Activated CD4-positive, alpha-beta memory T cell treated with anti-CD3 and anti-CD28 coated beads, Interleukin-2, amount 10 ng/mL, durations not matched to agents 7 days and 5 days (primary cell): ENCODE results near the gene CCKAR. TPM values are rescaled to one million over a fixed set of nuclear protein-coding genes. Genes with fewer than 3 reads are reported as not detected.

Source experiments
- CTCF ChIA-PET: fragments of 350-600 bp; sonication (Branson Sonifier 250); formaldehyde crosslinking; loops from one replicate; lab custom pipeline; 2021; ENCODE audit warnings: antibody characterized with exemption, inconsistent platforms; lab: Charles Lee
- POLR2A ChIA-PET: fragments of 350-600 bp; sonication (Branson Sonifier 250); formaldehyde crosslinking; loops from one replicate; lab custom pipeline; 2021; ENCODE audit warnings: antibody characterized with exemption; lab: Charles Lee
- DNase-seq: peaks from one replicate; pipeline ENCODE4 v3.0.0-alpha.2; 2020
- H3K27ac Mint-ChIP-seq: one replicate; pipeline ENCODE4 v1.8.0; 2021; ENCODE audit warnings: mild to moderate bottlenecking, mixed read lengths
- H3K27me3 Mint-ChIP-seq: one replicate; pipeline ENCODE4 v1.8.0; 2021; ENCODE audit warnings: mixed read lengths
- H3K36me3 Mint-ChIP-seq: one replicate; pipeline ENCODE4 v1.8.0; 2021; ENCODE audit warnings: low read depth, mixed read lengths
- H3K4me1 Mint-ChIP-seq: one replicate; pipeline ENCODE4 v1.8.0; 2021; ENCODE audit warnings: mixed read lengths
- H3K4me3 Mint-ChIP-seq: one replicate; pipeline ENCODE4 v1.8.0; 2021; ENCODE audit warnings: mild to moderate bottlenecking, mixed read lengths
- H3K9me3 Mint-ChIP-seq: one replicate; pipeline ENCODE4 v1.8.0; 2021; ENCODE audit warnings: mixed read lengths
- total RNA-seq, 2 experiments: library from RNA; stranded (reverse); gene quantifications; one replicate each; pipeline ENCODE4 v1.2.3, GENCODE V29; 2021

The CCKAR gene
- total RNA-seq, 2 experiments from 2014 or later, result not detected

- ChIA-PET CTCF (no interaction called here), POLR2A (no interaction called here)
- no peaks in the 10 kb centered on the region for H3K4me1 Mint-ChIP-seq
- H3K36me3 Mint-ChIP-seq, result peaks cover 20% of the 10 kb centered on the region
- DNase-seq, result no peak
- no peak overlapping the region for H3K4me3 Mint-ChIP-seq
- no peak overlapping the region for H3K27ac Mint-ChIP-seq
- H3K27me3 Mint-ChIP-seq, result no peaks in the 10 kb centered on the region
- no peaks in the 10 kb centered on the region for H3K9me3 Mint-ChIP-seq
These were observed 49.2 kb downstream of the CCKAR start for GRCh38 chr4:26441102-26441501.

GRCh38 chr4:26434030-26434639 lies 56.1 kb downstream of the CCKAR start:
- DNase-seq, result no peak
- H3K4me3 Mint-ChIP-seq, result no peak overlapping the region
- no peaks in the 10 kb centered on the region for H3K27me3 Mint-ChIP-seq
- H3K27ac Mint-ChIP-seq, result no peak overlapping the region
- POLR2A ChIA-PET, result no interaction called here
- peaks cover 1% of the 10 kb centered on the region for H3K4me1 Mint-ChIP-seq
- H3K9me3 Mint-ChIP-seq, result no peaks in the 10 kb centered on the region
- peaks cover 51% of the 10 kb centered on the region for H3K36me3 Mint-ChIP-seq
- CTCF ChIA-PET, result no interaction called here

GRCh38 chr4:26433556-26433955 lies 56.7 kb downstream of the CCKAR start:
- no peak for DNase-seq
- CTCF ChIA-PET, result no interaction called here
- Mint-ChIP-seq H3K27ac (no peak overlapping the region), H3K27me3 (no peaks in the 10 kb centered on the region), H3K36me3 (peaks cover 51% of the 10 kb centered on the region), H3K4me1 (peaks cover 1% of the 10 kb centered on the region), H3K9me3 (no peaks in the 10 kb centered on the region), H3K4me3 (no peak overlapping the region)
- POLR2A ChIA-PET, result no interaction called here

- no peak overlapping the region for H3K4me3 Mint-ChIP-seq
- no peak overlapping the region for H3K27ac Mint-ChIP-seq
- no peak for DNase-seq
- CTCF ChIA-PET, result interaction anchor here (0.6 kb wide), 1 partner anchor 104 kb away, joined by 3 read pairs; no protein-coding TSS in a partner anchor
- POLR2A ChIA-PET, result no interaction called here
- peaks cover 48% of the 10 kb centered on the region for H3K36me3 Mint-ChIP-seq
- no peaks in the 10 kb centered on the region for H3K9me3 Mint-ChIP-seq
- no peaks in the 10 kb centered on the region for H3K27me3 Mint-ChIP-seq
- H3K4me1 Mint-ChIP-seq, result peaks cover 4% of the 10 kb centered on the region
These were observed 57.9 kb downstream of the CCKAR start for GRCh38 chr4:26432419-26432818.

GRCh38 chr4:26431461-26432180 lies 58.7 kb downstream of the CCKAR start:
- POLR2A ChIA-PET, result no interaction called here
- H3K27ac Mint-ChIP-seq, result no peak overlapping the region
- H3K36me3 Mint-ChIP-seq, result peaks cover 54% of the 10 kb centered on the region

More at GRCh38 chr4:26431461-26432180, 58.7 kb downstream of the CCKAR start:
- CTCF ChIA-PET, result interaction anchor here (0.6 to 1.0 kb wide), 2 partner anchors 54 to 578 kb away, joined by 3 read pairs; no protein-coding TSS in a partner anchor
- no peak overlapping the region for H3K4me3 Mint-ChIP-seq
- H3K4me1 Mint-ChIP-seq, result peaks cover 10% of the 10 kb centered on the region
- no peak for DNase-seq
- H3K27me3 Mint-ChIP-seq, result no peaks in the 10 kb centered on the region
- H3K9me3 Mint-ChIP-seq, result no peaks in the 10 kb centered on the region

Other genes with a start within 250 kb of the CCKAR start
- 100 to 1,000 TPM; 137 to 144 TPM for gene RBPJ, start 169.5 kb downstream of the CCKAR start, total RNA-seq
- 1 to 10 TPM; 5.6 to 7.1 TPM for gene TBC1D19, start 93.6 kb upstream of the CCKAR start, total RNA-seq